HG02970 (cell line): ENCODE data around the gene EVC2.

Source experiments
- ATAC-seq: cut with Tn5 transposase; IDR thresholded peaks from one replicate; pipeline ENCODE4 v1.9.1; 2021; ENCODE audit warnings: mild to moderate bottlenecking, moderate library complexity, moderate number of reproducible peaks; ENCODE audit not compliant: unreplicated experiment, low FRiP score

EVC2 gene

DNA sequence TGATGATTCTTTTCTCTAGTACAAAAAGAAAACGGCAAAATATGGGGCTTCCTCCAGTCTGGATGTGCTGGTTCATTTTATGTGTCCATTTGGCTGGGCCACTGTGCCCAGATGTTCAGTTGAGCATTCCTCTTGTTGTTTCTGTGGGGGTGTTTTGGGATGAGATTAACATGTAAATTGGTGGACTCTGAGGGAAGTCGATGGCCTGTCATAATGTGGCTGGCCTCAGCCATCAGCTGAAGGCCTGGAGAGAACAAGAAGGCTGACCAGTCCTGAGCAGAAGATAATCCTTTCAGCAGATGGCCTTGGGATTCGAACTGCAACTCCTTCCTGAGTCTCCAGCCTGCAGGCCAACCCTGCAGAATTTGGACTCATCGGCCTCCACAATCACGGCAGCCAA is 136.7 kb downstream of the EVC2 start:
- ATAC-seq, result no peak

DNA sequence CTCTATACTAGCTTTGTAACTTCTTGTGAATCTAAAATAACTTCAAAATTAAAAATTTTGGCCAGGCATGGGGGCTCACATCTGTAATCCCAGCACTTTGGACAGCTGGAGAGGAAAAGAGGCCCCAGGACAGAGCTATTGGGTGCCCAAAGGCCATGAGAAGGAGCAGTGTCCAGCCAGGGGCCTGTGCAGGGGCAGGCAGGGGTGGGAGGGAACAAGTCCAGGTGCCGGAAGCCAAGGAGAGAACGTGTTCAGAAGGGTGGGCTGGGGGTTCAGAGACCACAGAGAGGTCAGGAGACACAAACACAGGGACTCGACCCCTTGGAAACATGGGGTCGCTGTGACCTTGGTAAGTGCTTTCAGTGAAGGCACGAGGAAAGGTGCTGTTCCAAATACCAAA is 138.9 kb downstream of the EVC2 start:
- ATAC-seq, result no peak

DNA sequence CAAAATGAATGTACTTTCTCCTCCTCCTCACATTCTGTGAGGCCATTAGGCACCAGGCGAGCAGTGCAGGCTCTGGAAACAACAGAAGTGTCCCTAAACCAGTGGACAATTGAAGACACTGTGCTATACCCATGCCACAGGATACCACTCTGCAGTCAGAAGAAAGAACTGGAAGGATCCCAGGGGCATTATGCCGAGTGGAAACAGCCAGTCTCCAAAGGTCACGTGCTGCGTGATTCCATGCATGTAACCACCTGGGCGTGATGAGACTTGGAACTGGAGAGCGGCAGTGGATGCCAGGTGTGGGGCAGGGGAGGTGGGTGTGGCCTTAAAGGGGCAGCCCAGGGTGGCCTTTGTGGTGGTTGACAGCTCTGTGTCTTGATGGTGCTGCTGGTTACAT is 139.4 kb downstream of the EVC2 start:
- no peak for ATAC-seq

DNA sequence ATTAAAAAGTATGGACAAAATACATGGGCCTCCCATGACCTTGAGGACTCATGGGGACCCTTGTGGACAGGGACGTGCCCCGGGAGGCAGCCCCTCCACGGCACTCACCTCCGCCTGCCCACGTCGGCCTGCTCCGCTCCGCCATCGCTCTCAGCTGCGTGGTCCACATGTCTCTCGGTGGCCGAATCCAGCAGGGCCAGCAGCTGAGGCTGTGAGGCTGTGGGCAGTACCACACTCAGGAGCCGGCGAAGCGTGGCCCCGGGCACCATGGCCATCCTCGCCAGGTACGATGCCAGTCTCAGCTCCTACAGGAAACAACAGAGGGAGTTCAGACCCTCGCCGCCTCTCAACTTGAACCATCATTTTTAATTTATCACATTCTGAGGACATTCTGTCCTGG is 140.0 kb downstream of the EVC2 start:
- no peak for ATAC-seq

DNA sequence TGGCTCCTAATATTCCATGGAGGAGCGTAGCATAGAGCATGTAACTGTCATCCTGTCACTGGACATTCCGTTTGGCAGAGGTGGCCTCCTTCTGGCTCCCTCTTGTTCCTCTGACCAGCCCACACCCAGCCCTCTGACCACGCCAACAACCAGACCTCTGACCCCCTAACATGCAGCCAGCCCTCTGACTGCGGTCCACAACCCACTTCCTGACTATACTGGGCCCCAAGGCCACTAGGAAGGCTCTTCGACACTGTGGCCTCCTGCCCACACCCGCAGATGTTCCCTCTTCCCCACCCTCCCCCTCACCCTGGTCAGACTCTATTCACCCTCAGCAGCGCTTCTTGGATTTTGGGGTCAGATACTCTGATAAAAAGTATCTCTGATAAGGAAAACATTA is 141.4 kb downstream of the EVC2 start:
- no peak for ATAC-seq

DNA sequence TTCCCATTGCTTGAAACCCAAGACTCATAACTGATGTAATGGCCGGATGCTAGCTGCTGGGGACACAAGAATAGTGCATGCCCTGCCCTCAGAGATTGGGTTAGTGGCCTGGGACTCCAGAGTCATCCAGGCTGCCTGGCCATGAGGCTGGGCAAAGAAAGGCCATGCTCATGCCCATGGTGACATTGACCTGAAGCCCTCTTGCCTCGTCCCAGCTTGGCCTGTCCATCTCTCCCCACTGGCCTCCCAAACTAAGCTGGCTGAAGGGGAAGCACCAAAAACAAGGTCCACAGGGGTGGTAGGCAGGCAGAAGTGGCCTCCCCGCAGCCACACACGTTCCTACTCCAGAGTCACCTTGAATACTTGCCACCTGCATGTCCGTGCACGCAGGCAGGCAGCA is 141.8 kb downstream of the EVC2 start:
- ATAC-seq, result no peak

DNA sequence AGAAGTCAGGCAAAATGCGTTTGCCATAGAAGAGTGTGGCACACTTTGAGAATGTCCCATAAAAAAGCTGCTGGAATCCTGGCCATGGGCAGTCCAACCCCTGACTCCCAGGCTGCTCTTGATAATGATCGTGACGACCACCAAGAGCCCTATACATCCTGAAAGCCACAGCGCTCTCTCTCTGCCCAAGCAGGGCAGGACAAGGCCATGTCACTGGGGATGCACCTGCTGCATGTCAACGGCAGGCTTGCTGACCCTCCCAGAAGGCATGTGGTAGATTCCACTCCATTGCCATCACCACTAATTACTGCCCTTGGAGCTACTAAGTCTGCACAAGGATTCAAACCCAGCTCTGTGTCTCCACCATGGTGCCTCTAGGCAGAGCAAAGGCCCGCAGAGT is 144.5 kb downstream of the EVC2 start:
- ATAC-seq, result no peak

DNA sequence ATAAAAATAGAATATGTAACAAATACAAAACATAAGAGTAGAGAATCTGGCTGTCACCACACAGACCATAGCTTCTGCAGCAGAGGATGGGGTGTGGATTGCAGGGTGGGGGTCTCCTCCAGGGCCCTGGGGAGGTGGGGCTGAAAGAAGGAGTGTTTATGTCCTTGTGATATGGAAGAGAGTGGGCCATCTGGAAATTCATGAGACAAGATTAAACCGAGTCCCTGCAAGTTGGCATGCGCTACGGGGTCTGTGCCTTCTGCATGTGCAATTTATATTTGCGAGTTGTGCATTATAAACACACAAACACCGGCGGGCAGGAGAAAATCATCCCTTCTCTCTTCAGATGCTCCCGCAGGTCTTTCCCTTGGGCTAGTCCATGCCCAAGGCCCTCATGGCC is 145.9 kb downstream of the EVC2 start:
- no peak for ATAC-seq

DNA sequence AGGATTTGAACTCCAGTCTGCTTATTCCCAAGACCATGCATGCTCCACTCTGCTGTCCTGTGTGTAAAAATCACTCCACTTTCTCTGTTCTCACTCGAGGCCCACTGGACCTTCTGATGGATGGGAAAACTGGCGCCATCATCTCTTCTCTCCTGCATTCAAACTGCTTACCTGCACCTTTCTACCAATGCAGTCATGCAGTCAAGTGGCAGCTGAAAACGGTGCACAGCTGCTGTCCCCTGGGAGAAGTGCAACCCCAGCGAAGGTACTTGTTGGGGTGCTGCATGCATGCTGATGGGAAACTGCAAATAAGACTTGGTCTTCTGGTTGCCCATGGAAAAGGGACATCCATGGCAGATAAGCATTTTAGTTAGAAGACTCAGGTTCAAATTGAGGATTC is 147.1 kb downstream of the EVC2 start:
- ATAC-seq, result no peak

DNA sequence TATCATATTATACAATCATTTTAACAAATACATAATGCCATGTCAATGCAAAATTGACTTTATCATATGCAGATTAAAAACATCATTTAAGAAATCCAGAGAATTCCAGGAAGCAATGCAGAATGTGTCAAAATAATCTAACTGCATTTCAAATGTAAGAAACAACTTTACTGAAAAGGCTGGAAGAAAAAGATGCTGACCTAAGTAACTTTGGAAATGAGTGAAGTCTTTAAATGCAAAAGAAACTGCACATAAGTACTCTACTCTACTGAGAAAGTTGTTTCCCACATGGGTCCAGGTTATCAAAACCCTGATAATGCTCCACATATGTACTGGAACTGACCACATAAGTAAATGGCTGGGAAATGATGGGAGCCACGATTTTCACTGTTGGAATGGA is 149.9 kb downstream of the EVC2 start:
- ATAC-seq, result no peak

DNA sequence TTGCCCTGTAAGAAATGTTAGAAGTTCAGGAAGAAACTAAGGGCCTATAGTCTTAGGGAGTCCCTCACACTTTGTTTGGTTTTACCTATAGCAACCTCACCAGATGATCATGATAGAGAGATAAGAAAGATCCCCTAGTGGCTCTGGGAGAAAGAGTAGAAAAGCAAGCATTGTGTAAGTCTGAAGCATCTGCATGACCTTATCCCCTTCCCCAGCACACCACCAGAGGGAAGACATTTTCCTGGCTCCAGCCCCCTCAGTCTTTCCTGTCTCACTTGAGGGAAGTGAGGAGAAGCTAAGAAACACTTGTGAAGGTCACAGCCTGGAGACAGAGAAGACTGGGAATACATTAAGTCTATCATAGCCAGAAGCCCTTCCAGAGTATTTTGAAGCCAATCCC is 154.0 kb downstream of the EVC2 start:
- ATAC-seq, result no peak

DNA sequence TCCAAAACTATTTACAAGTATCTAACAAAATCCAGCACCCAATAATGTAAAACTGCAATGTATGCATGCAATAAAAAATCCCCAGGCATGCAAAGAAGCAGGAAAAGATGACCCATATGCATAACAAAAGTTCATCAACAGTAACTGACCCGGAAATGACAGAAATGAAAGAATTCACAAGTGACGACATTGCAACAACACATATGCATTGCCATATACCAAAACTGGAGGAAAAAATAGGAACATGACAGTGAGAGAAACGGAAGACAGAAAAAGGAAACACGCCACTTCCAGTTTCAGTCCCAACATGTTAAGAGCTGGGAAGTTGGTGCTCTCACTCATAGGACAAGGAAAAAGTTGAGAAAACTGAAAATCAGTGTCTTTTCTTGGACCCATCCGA is 154.6 kb downstream of the EVC2 start:
- no peak for ATAC-seq

DNA sequence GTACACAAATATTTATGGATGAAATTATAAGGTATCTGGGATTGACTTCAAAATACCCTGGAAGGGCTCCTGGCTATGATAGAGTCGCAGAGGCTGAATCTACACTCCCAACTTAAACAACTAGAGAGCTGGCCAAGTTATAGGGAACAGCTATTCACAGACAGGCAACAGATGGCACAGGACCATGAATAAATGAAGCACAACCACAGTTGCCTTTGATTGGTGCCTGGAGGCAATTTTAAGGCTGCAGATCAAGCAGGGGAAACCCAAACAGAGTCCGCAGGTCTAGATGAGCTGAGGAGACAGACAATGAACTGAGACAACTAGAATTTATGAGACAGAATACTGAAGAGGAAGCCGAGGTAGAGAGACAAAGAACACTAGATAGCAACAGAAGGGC is 155.9 kb downstream of the EVC2 start:
- ATAC-seq, result no peak

DNA sequence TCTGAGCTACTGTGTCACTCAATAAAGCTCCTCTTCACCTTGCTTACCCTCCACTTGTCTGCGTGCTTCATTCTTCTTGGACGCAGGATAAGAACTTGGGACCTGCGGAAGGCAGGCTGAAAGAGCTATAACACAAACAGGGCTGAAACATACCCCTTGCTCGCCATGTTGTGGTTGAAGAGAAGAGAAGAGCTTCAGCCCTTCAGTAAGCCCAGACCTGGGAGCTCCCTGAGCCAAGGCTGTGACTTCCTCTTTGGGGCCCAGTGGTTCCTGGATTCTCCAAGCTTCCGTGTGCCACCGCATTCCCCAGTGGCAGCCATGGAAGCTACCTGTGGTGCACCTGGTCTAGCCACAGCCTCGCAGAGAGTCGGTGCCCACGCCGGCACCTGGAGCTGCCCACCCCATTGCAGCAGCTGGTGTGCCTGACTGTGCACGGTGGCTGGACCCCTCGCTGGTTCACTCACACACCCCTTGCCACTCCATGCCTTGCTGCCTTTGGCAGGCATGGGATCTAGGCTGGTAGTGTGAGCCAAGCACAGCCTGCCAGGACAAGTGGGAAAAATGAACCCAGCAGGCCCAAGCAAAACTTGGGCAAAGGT is 160.6 kb downstream of the EVC2 start:
- ATAC-seq, result no peak

DNA sequence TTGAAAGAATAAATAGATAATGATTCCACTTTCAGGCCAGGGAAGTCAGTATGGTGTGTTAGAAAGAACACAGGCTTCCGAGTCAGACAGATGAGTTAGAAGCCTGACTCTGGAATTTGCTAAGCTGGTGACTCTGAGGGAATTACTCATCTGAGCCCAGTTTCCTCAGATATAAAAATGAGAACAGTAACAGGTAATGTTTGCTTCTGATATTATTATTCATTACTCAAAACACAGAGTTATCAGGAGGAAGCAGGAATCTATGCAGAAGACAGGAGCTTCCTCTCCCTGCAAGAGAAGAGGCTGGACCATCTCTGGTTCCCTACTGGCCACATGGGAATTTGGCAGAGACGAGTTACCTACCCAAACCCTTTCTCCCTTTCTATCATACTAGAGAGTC is 163.1 kb downstream of the EVC2 start:
- no peak for ATAC-seq

DNA sequence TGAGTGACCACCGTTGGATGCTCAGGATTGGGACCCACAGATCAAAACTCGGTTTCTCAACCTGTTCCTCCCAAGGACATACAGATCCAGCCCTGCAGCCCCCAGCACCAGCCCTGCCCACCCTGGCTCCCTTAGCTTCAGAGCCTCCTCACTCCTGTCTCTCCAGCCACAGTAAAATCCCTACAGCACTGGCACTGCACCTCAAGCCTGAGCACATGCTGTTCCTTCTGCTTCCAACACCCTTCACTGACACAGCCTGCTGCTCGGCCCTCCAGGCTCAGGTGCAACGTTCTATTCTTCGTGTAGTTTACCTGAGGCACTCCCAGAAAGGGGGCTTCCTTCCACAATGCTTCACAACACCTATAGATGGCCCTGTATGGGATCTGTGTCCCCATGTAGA is 163.6 kb downstream of the EVC2 start:
- no peak for ATAC-seq

DNA sequence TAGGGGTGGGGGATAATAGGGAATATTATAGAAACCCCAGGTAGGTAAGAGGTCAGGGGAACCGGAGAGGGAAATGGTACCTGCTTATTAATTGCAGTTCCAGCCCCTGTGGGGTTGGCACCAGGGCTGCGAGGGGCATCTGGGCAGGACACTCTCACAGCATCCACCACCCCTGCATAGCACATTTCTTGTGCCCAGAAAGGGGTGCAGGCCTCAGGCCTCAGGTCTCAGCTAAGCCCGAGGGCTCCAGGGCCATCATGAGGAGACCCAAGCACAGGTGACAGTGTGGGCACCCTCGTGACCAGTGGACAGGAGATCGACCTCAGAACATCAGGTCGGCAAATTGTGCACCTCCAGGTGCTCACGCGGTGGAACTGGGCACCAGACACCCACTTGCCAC is 164.7 kb downstream of the EVC2 start:
- ATAC-seq, result no peak

DNA sequence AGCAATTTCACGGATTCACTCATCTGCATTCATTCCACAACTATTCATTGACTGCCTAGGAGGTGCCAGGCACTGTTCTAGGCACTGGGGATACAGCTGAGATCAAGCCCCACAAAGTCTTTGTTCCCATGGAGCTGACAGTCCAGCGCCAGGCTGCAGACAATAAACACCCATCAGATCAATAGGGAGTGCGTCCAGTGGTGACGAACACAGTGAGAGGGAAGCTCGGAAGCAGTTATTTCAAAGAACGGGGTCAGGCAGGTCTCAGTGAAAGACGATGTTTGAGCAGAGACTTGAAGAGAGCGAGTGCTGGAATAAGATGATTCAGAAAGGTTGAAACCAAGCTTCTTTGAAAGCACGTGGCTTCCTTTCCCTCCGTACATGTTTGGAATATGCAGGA is 167.2 kb downstream of the EVC2 start:
- ATAC-seq, result no peak

DNA sequence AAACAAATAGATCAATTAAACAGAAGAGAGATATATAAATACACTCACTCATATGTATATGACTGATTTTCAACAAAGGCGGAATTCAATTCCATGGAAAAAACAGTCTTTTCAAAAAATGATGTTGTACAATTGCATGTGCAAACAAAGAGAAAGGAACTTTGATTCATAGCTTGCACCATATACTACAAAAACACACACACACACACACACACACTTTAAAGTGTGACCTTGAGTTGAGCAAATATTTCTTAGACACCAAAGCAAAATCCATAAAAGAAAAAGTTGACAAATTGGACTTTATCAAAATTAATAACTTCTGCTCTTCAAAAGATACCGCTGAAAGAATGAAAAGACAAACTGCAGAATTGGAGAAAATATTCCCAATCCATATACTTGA is 168.8 kb downstream of the EVC2 start:
- ATAC-seq, result no peak

DNA sequence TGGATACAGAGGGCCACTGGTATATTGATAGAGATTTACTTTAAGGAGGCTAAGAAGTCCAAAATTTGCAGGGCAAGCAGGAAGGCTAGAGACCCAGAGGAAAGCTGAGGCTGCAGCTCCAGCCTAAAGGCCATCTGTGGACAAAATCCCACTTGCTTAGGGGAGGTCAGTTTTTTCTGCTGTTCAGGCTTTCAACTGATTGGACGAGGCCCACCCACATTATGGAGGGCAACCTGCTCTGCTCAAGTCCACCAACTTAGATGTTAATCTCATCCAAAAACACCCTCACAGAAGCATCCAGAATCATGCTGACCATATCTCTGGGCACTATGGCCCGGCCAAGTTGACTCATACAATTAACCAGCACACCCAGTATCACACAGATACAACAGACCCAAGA is 176.3 kb downstream of the EVC2 start:
- ATAC-seq, result no peak

DNA sequence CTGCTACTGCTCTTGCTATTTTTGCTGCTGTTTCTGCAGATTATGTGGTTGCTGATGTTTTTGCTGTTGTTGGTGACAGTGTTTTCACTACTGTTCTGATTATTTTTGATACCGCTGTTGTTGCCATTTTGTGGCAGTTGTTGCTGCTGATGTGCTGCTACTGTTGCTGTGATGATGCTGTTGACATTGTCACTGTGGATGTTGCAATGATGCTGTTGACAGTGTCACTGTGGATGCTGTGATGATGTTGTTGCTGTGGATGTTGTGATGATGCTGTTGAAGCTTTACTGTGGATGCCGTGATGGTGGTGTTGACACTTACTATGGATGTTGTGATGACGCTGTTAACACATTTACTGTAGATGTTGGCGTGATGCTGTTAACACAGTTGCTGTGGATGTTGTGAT is 180.3 kb downstream of the EVC2 start:
- no peak for ATAC-seq

DNA sequence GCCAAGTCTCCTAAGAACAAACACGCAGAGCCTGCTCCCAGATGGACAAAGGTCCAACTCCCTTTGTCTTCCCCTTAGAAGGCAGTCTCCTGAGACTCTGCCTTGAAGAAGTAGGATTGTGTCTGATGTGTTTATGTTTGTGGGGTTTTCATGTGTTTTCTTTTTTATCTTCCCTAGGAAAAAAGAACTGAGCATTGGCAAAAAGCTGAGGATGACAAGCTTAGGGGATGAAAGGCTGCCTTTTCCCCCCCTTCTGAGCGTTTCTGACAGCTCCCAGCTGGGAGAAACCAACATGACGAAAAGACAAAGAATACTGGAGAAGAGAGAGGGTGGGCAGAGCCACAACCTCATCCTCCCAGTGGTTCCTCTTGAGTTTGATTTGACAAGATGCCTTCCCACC is 181.1 kb downstream of the EVC2 start:
- no peak for ATAC-seq

DNA sequence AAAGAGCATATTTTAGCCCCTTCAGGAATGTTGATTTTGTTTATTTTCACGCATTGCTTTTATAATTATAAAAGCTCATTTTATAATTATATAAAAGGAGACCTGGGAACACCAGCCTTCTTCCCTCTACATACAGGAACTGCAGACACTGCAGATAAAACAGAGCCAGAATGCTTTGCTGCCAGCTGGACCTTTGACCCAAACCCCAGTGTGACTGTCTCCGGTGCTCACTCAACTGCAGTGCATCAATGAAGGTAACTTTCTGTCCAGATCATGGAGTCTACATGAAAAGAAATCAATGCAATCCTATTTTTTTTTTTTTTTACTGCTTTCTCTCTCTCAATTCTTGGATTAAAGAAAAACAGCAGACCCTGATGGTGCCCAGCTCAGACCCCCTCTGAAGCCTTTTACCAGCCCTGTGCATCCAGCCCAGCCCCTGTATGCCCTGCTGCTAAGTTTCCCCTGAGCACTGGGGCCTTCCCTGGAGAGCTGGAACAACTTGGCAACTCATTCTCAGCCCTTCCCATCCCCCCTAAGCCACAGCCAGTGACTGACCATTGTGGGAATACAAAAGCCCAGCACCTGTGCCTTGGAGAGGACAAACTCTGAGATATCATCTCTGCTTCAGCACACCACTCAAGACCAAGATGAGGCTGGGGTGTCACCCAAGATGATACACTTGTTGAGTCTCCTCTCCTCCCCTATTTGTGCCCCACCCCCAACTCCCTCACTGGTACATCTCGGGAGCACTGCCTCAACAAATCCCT is 182.1 kb downstream of the EVC2 start:
- no peak for ATAC-seq
